GM12875 (cell line): Measurements from ENCODE around the gene PAQR5.
"Not testable (repeated sequence)": the region's sequence is repeated elsewhere in the genome, so short reads cannot be mapped to it uniquely, and the experiment has no call there.

Experiments used
- H3K4me3 ChIP-seq: one replicate; pipeline ENCODE4 v1.5.1; 2011; ENCODE audit warnings: low read depth, low read length, control low read depth
- TF ChIP-seq, protein P1 (sequence below): IDR thresholded peaks from 2 replicates; pipeline ENCODE4 v1.5.1; 2011; ENCODE audit warnings: low read depth, mild to moderate bottlenecking, control low read depth, inconsistent platforms, low read length, moderate library complexity, borderline replicate concordance; ENCODE audit not compliant: insufficient read depth

The PAQR5 gene

DNA sequence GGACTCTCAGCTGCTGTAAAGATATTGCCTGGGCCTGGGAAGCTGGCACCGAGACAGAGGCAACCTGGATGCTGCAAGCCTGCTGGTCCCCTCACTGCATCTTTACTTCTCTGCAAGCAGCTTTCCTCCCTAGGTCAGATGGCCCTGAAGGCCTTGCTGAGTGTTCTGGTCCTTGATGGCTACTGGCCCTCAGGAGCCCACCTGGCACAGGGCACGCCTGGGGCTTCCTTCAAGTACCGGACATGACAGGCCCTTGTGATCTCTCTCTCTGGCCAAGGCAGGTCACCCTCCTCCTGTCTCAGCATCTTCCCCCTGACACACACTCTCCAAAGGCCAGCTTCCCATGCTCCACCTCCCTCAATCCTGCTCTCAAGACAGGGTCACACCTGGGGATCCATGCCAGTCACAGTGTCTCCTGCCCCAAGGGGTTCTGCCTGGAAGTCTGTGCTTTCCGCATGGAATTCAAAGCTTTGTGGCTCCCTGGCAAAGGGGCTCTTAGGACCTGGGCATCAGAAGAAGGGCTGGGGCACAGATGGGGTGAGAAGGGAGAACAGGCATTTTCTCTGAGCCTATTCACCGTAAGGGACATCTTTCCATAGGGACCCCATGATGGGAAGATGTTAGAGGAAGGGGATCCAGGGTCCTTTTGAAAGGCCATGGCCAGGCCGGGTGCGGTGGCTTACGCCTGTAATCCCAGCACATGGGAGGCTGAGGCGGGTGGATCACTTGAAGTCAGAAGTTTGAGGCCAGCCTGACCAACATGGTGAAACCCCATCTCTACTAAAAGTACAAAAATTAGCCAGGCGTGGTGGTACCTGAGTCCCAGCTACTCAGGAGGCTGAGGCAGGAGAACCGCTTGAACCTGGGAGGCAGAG lies 4.7 kb upstream of the PAQR5 start:
- H3K4me3 ChIP-seq: no peak overlapping the region
- TF ChIP-seq, protein P1, sequence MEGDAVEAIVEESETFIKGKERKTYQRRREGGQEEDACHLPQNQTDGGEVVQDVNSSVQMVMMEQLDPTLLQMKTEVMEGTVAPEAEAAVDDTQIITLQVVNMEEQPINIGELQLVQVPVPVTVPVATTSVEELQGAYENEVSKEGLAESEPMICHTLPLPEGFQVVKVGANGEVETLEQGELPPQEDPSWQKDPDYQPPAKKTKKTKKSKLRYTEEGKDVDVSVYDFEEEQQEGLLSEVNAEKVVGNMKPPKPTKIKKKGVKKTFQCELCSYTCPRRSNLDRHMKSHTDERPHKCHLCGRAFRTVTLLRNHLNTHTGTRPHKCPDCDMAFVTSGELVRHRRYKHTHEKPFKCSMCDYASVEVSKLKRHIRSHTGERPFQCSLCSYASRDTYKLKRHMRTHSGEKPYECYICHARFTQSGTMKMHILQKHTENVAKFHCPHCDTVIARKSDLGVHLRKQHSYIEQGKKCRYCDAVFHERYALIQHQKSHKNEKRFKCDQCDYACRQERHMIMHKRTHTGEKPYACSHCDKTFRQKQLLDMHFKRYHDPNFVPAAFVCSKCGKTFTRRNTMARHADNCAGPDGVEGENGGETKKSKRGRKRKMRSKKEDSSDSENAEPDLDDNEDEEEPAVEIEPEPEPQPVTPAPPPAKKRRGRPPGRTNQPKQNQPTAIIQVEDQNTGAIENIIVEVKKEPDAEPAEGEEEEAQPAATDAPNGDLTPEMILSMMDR: no peak

DNA sequence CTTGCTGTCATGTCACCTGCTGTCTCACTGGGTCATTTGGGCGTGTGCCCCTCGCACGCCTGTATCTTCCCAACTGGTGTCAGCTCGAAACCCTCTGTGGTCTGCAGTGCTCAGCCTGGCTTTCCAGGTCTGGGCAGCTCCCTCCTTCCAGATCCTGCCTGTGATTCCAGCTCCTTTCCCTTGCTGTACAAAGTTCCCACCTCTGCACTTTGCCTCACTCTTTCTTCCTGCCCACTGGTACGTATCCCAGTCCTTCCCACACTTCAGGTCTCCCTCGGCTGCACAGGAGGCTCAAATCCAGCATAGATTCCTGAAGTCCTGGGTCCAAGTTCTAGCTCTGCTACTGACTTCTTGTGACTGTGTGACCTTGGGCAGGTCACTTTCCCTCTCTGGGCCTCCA lies 2.1 kb upstream of the PAQR5 start:
- no peak overlapping the region for H3K4me3 ChIP-seq
- TF ChIP-seq, protein P1: no peak

DNA sequence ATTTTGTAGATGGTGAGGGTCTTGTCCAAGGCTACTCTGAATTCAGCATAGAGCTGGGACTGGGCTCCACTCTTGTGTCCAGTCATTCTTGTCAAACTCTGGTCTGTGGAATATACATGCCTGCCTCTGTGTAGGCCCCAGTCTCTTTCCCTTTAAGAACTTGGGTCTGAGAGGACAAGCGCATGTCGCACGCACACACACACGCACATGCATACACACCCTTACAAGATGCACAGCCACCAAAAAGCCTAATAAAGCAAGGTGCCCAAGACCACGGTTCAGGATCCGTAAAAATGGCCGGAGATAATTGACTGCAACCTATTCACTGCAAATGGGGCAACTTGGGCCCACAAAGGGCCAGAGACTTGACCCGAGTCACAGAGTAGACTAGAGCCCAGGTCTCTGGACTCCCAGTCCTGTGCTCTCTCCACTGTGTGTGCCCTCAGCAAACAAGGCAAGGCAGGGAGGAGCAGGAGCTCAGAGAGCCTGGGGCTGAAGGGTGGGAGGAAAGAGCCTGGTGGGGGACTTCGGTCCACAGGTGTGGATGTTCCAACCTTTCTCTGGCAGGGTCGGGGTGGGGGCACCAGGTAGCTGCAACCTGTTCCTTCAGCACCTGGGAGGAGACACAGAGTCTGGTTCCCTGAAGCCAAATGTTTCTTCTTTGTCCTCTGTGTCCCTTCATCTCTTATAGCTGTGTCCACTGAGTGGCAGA lies 914 bp upstream of the PAQR5 start:
- no peak overlapping the region for H3K4me3 ChIP-seq
- TF ChIP-seq, protein P1: no peak

DNA sequence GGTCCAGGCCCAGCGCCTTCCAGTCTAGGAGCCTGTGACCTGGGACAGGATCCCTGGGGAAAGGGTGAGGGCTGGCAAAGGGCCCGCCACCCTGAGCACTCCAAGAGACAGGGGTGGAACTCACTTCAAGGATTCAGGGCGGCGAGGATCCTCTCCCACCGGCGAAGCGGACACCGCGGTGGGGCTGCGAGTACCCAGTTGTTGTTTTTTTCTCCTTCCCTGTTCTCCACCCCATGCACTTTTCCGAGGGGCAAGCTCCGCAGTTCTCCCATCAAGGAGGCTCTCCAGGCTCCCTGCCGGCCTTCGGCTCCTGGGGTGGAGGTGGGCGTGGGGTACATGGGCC lies 387 bp upstream of the PAQR5 start:
- TF ChIP-seq, protein P1: no peak
- H3K4me3 ChIP-seq: no peak overlapping the region

DNA sequence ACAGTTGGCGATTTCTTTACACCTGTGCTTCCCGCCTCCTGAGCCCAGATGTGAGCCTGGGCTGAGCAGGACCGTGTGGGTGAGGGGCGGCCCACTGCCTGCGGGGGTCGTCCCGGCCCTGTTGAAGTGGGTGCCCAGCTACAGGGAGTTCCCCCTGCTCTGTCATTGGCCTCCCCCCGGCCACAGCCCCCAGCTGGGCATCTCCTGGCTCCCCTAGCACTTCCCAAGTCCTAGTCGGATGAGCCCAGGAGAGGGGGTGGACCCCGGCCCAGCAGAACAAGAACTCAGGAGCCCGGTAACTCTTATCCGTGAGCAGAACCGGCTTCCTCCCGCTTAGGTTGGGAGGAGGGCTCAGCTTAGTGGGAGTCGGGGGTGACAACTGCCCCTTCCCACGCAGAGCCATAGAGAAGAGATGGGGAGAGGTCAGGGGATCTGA lies 757 bp downstream of the PAQR5 start:
- H3K4me3 ChIP-seq: no peak overlapping the region

DNA sequence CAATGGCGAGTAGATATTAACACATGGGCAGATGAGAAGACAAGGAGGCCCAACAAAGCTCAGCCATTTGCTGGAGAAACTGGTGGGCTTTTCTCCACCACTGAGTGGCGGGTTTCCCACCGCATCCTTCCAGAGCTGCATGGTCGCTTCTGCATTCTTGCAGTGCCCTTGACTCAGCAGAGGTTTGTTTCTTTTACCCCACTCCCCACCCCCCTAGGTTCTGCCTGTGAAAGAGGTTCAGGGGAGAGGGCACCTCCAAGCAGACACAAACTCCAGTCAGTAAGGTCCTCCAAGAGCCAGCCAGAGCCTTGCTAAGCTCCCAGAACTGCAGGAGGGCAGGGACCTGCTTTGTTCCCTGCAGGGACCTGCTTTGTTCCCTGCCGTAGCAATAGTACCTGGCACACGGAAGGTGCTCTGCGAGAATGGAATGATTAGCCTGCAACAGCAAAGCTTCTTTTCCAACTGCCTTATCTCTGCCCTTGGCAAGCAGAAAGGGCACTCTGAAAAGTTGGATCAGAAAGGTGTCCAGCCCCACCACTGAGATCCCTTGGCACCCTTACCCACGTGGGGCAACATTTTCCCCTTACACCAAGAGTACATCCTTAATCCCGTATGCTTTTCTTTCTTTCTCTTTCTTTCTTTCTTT lies 1.4 kb downstream of the PAQR5 start:
- no peak overlapping the region for H3K4me3 ChIP-seq
- TF ChIP-seq, protein P1: no peak

More for the DNA sequence above, 757 bp downstream of the PAQR5 start:
- TF ChIP-seq, protein P1: no peak

DNA sequence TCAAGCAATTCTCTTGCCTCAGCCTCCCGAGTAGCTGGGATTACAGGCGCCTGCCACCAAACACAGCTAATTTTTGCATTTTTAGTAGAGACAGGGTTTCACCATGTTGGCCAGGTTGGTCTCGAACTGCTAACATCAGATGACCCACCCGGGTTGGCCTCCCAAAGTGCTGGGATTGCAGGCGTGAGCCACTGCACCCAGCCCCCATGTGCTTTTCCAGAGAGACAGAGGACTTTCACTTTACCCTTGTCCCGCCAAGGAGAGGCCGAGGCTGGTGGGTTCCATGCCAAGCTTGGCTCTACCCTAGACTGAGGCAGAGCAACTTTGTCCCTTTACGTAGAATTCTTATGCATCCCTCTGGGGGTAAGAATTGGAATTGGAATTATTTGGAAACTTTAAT lies 2.4 kb downstream of the PAQR5 start:
- H3K4me3 ChIP-seq: not testable (repeated sequence)

DNA sequence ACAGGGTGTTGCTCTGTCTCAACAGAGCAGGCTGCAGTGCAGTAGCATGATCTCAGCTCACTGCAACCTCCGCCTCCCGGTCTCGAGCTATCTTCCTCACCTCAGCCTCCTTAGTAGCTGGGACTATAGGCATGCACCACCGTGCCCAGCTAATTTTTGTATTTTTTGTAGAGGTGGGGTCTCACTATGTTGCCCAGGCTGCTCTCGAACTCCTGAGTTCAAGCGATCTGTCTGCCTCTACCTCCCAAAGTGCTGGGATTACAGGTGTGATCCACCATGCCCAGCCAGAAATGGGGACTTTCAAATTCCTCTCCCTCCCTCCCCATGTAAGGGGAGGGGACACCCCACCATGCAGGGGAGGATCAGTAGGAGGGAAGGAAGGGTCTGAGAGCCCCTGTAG lies 3.4 kb downstream of the PAQR5 start:
- not testable (repeated sequence) for H3K4me3 ChIP-seq
